ENCODE results near the gene TTC39A. TPM values are rescaled to one million over a fixed set of nuclear protein-coding genes. Genes with fewer than 3 reads are reported as not detected.

Gene TTC39A
- total and polyA plus RNA-seq, 9 donors: 1.3 to 5.1 (median 3.6) TPM

Other genes starting within 250 kb of the TTC39A start
- not detected for gene C1orf185, start 228.3 kb downstream of the TTC39A start, total RNA-seq
- not detected for gene C1orf185, start 228.3 kb downstream of the TTC39A start, polyA plus RNA-seq (ENCODE audit: insufficient read depth in 1 of 8, insufficient read length in 8 of 8, low replicate concordance in 1 of 8)
- 88.3 TPM for gene RNF11, start 94.3 kb downstream of the TTC39A start, total RNA-seq
- 100 to 1,000 TPM in 5 of 8 donors, 10 to 100 TPM in 3; 73.9 to 109 (median 103) TPM for gene RNF11, start 94.3 kb downstream of the TTC39A start, polyA plus RNA-seq (ENCODE audit: insufficient read depth in 1 of 8, insufficient read length in 8 of 8, low replicate concordance in 1 of 8)
- gene EPS15, start 188.7 kb upstream of the TTC39A start, total RNA-seq: 33.6 TPM
- 10 to 100 TPM; 21.6 to 35.7 (median 29.2) TPM for gene EPS15, start 188.7 kb upstream of the TTC39A start, polyA plus RNA-seq (ENCODE audit: insufficient read depth in 1 of 8, insufficient read length in 8 of 8, low replicate concordance in 1 of 8)